Thoracic aorta (tissue), 2 donors: ENCODE data around the gene MFGE8. TPM values are rescaled to one million over a fixed set of nuclear protein-coding genes. Genes with fewer than 3 reads are reported as not detected.

ENCODE experiments used
- ATAC-seq: fragments of 150-250 bp; one replicate; pipeline ENCODE4 v1.8.0; 2017; ENCODE audit warnings: low read depth; ENCODE audit not compliant: insufficient number of reproducible peaks, low FRiP score
- DNase-seq: peaks from one replicate; pipeline ENCODE4 v3.0.0-alpha.2; 2020; ENCODE audit warnings: low spot score
- H3K27ac ChIP-seq, 2 donors: fragments of 200-600 bp; sonication (generic); 1 replicate in 1 of 2; 2 replicates in 1 of 2; pipeline ENCODE4 v1.5.1; 2016; ENCODE audit warnings: mild to moderate bottlenecking in 2 of 2, moderate library complexity in 2 of 2
- H3K27me3 ChIP-seq: fragments of 200-600 bp; sonication (generic); replicated peaks from 2 replicates; pipeline ENCODE4 v1.6.0; 2016; ENCODE audit warnings: mild to moderate bottlenecking; ENCODE audit not compliant: insufficient read depth
- H3K36me3 ChIP-seq: fragments of 200-600 bp; sonication (generic); one replicate; pipeline ENCODE4 v1.5.1; 2016
- H3K4me1 ChIP-seq, 2 donors: fragments of 200-600 bp; sonication (generic); 1 replicate in 1 of 2; 2 replicates in 1 of 2; pipeline versions ENCODE4 v1.5.1 to v1.6.0; 2016; ENCODE audit warnings: low read depth in 2 of 2, mild to moderate bottlenecking in 1 of 2; ENCODE audit not compliant: control insufficient read depth in 1 of 2
- H3K4me3 ChIP-seq: fragments of 200-600 bp; sonication (generic); 2 replicates; pipeline ENCODE4 v1.5.1; 2016; ENCODE audit warnings: mild to moderate bottlenecking
- H3K9me3 ChIP-seq: fragments of 200-600 bp; sonication (generic); 2 replicates; pipeline ENCODE4 v1.5.1; 2016
- total RNA-seq, 2 donors: library from RNA; depleted of rRNA; stranded (reverse); fragments of >200 nt; gene quantifications; one replicate each; pipeline versions ENCODE4 v1.1.0 to v1.2.3, GENCODE V29; 2016
- TF ChIP-seq, protein P1 (sequence below): fragments of 200-600 bp; sonication (generic); IDR thresholded peaks from one replicate; pipeline ENCODE4 v1.5.1; 2019; ENCODE audit warnings: antibody characterized with exemption

The MFGE8 gene
- total RNA-seq, 2 donors from 2014 or later = 1,687 to 3,053 TPM

DNA sequence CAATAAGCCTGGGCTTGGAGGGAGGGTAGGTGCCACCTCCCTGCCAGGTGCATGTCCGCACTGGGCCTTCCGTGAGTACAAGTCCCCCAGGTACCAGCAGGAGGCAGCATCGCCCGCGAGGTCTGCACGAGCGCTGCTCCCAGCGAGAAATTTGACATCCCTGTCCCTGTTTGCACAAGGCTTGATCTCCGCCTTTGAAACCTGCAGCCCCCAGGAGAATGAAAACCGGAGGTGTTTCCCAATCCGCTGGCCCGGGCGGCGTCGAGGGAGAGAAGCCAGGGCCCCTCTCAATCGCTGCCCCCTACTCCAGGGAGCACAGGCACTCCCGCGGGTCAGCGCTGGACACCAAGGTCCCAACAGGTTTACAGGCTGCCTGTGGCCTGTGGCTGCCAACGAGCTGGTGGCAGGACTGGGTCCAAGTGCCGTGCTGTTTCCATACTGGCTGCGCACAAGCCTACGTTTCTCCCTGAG, 18.8 kb downstream of the MFGE8 start:
- no peak for ATAC-seq

GRCh38 chr15:88891540-88892254, 21.5 kb downstream of the MFGE8 start:
- Histone ChIP-seq H3K27ac (no peak overlapping the region), H3K9me3 (no peaks in the 10 kb centered on the region), H3K27me3 (no peaks in the 10 kb centered on the region), H3K36me3 (peaks cover 5% of the 10 kb centered on the region), H3K4me1 (peaks cover 7 to 30% of the 10 kb centered on the region in 2 donors), H3K4me3 (no peak overlapping the region)
- ATAC-seq = no peak
- TF ChIP-seq, protein P1, sequence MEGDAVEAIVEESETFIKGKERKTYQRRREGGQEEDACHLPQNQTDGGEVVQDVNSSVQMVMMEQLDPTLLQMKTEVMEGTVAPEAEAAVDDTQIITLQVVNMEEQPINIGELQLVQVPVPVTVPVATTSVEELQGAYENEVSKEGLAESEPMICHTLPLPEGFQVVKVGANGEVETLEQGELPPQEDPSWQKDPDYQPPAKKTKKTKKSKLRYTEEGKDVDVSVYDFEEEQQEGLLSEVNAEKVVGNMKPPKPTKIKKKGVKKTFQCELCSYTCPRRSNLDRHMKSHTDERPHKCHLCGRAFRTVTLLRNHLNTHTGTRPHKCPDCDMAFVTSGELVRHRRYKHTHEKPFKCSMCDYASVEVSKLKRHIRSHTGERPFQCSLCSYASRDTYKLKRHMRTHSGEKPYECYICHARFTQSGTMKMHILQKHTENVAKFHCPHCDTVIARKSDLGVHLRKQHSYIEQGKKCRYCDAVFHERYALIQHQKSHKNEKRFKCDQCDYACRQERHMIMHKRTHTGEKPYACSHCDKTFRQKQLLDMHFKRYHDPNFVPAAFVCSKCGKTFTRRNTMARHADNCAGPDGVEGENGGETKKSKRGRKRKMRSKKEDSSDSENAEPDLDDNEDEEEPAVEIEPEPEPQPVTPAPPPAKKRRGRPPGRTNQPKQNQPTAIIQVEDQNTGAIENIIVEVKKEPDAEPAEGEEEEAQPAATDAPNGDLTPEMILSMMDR = no peak
- DNase-seq = no peak

More for the DNA sequence above, 18.8 kb downstream of the MFGE8 start:
- peaks cover 3% of the 10 kb centered on the region for H3K36me3 ChIP-seq
- no peak for DNase-seq
- H3K4me3 ChIP-seq = peak overlapping the region; percentile 93
- peak overlapping the region; percentile 67 to 82 for H3K27ac ChIP-seq
- H3K27me3 ChIP-seq = no peaks in the 10 kb centered on the region
- TF ChIP-seq, protein P1 = peak; percentile 69
- H3K4me1 ChIP-seq = peaks cover 16 to 57% of the 10 kb centered on the region in 2 donors
- no peaks in the 10 kb centered on the region for H3K9me3 ChIP-seq

- Histone ChIP-seq H3K27ac (no peak overlapping the region), H3K4me1 (peaks cover 0 to 18% of the 10 kb centered on the region in 2 donors), H3K36me3 (peaks cover 12% of the 10 kb centered on the region), H3K4me3 (no peak overlapping the region), H3K9me3 (no peaks in the 10 kb centered on the region), H3K27me3 (no peaks in the 10 kb centered on the region)
- TF ChIP-seq, protein P1 = no peak
- no peak for DNase-seq
- ATAC-seq = no peak
These were observed 22.7 kb downstream of the MFGE8 start for GRCh38 chr15:88890495-88890894.

GRCh38 chr15:88888719-88889118, 24.5 kb downstream of the MFGE8 start:
- ATAC-seq (no peak), DNase-seq (no peak)
- H3K27me3 ChIP-seq = no peaks in the 10 kb centered on the region
- peaks cover 16% of the 10 kb centered on the region for H3K36me3 ChIP-seq
- H3K4me3 ChIP-seq = no peak overlapping the region
- no peak overlapping the region for H3K27ac ChIP-seq
- H3K4me1 ChIP-seq = peaks cover 0 to 11% of the 10 kb centered on the region in 2 donors
- TF ChIP-seq, protein P1 = no peak
- H3K9me3 ChIP-seq = no peaks in the 10 kb centered on the region

- Histone ChIP-seq H3K4me1 (peaks cover 6 to 10% of the 10 kb centered on the region in 2 donors), H3K9me3 (no peaks in the 10 kb centered on the region), H3K27ac (no peak overlapping the region), H3K36me3 (peaks cover 16% of the 10 kb centered on the region), H3K4me3 (no peak overlapping the region), H3K27me3 (no peaks in the 10 kb centered on the region)
- no peak for DNase-seq
- TF ChIP-seq, protein P1 = no peak
- no peak for ATAC-seq
These were observed 26.1 kb downstream of the MFGE8 start for GRCh38 chr15:88887068-88887580.
